ENCODE measurements around the gene CNKSR2. TPM values are rescaled to one million over a fixed set of nuclear protein-coding genes. Genes with fewer than 3 reads are reported as not detected.

Gene CNKSR2
- total RNA-seq, 4 donors from 2014 or later = 4.1 to 17.6 (median 8.4) TPM

GRCh38 chrX:21638311-21638710 is 264.1 kb downstream of the CNKSR2 start:
- TF ChIP-seq CTCF (IDR thresholded peaks at IDR 0.05; ENCODE audit: low read depth) = no peak

- no peak for TF ChIP-seq CTCF (IDR thresholded peaks at IDR 0.05; ENCODE audit: low read depth)
These were observed 265.6 kb downstream of the CNKSR2 start for GRCh38 chrX:21639775-21640174.

GRCh38 chrX:21645431-21645830 is 271.2 kb downstream of the CNKSR2 start:
- TF ChIP-seq CTCF (IDR thresholded peaks at IDR 0.05; ENCODE audit: low read depth) = no peak

GRCh38 chrX:21645886-21646285 is 271.7 kb downstream of the CNKSR2 start:
- TF ChIP-seq CTCF (IDR thresholded peaks at IDR 0.05; ENCODE audit: low read depth) = no peak

GRCh38 chrX:21655901-21656586 is 281.8 kb downstream of the CNKSR2 start:
- TF ChIP-seq CTCF (IDR thresholded peaks at IDR 0.05; ENCODE audit: low read depth) = no peak

GRCh38 chrX:21656587-21657317 is 282.5 kb downstream of the CNKSR2 start:
- no peak for TF ChIP-seq CTCF (IDR thresholded peaks at IDR 0.05; ENCODE audit: low read depth)

GRCh38 chrX:21657318-21658151 is 283.3 kb downstream of the CNKSR2 start:
- TF ChIP-seq CTCF (IDR thresholded peaks at IDR 0.05; ENCODE audit: low read depth) = no peak
